GM12878 (cell line): ENCODE measurements around the gene JPT1. TPM values are rescaled to one million over a fixed set of nuclear protein-coding genes. Genes with fewer than 3 reads are reported as not detected.
"Not testable (repeated sequence)": the region's sequence is repeated elsewhere in the genome, so short reads cannot be mapped to it uniquely, and the experiment has no call there.

ENCODE experiments used
- ATAC-seq: fragments of 200-7000 bp; cut with Tn5 transposase; 3 replicates; pipeline ENCODE4 v1.9.1; 2020; ENCODE audit warnings: mild to moderate bottlenecking, moderate library complexity
- BruUV-seq: library from RNA; stranded (reverse); fragments of 400-500 nt; replicated peaks from 2 replicates; lab custom pipeline; 2021; lab: Mats Ljungman, UMichigan
- CTCF ChIA-PET: fragments of 300-600 bp; sonication (Branson Sonifier 250); formaldehyde crosslinking; extraction: SDS; loops from one replicate; lab custom pipeline; 2021; ENCODE audit warnings: inconsistent platforms; lab: Yijun Ruan, JAX
- POLR2A ChIA-PET: fragments of 350-600 bp; formaldehyde crosslinking; extraction: SDS; loops from one replicate; lab custom pipeline; 2021; ENCODE audit warnings: inconsistent platforms; lab: Charles Lee
- RAD21 ChIA-PET: fragments of 300-600 bp; sonication (Branson Sonifier 250); formaldehyde crosslinking; loops from one replicate; lab custom pipeline; 2023; ENCODE audit warnings: antibody characterized with exemption; ENCODE audit not compliant: unreplicated experiment; lab: Charles Lee
- SMC1A ChIA-PET: fragments of 300-600 bp; sonication (Branson Sonifier 250); formaldehyde crosslinking; loops from one replicate; lab custom pipeline; 2023; ENCODE audit not compliant: unreplicated experiment, uncharacterized antibody; lab: Charles Lee
- DNase-seq: peaks from one replicate; pipeline ENCODE4 v3.0.0-alpha.2; 2011; ENCODE audit warnings: low read depth, low spot score
- FAIRE-seq: peaks from 3 replicates; lab custom pipeline; 2011; peaks lifted over from hg19 to GRCh38; lab: Jason Lieb, UNC
- H2AFZ ChIP-seq: 2 replicates; pipeline ENCODE4 v1.6.0; 2011; ENCODE audit warnings: low read depth, low read length, control low read depth; ENCODE audit not compliant: control insufficient read depth
- H3K27ac ChIP-seq: 2 replicates; pipeline ENCODE4 v1.5.1; 2011; ENCODE audit warnings: control low read depth; ENCODE audit not compliant: control insufficient read depth, insufficient read depth
- H3K27me3 ChIP-seq, 2 experiments: replicated peaks in 1 of 2; 2 replicates each; pipeline versions ENCODE4 v1.6.0 to v1.6.1; 2011; ENCODE audit warnings: low read length in 1 of 2; ENCODE audit not compliant: control insufficient read depth in 2 of 2, insufficient read depth in 2 of 2
- H3K36me3 ChIP-seq, 2 experiments: 2 replicates each; pipeline ENCODE4 v1.5.1; 2011; ENCODE audit warnings: low read length in 1 of 2; ENCODE audit not compliant: control insufficient read depth in 2 of 2, insufficient read depth in 2 of 2
- H3K4me1 ChIP-seq: 2 replicates; pipeline ENCODE4 v1.6.1; 2011; ENCODE audit warnings: mild to moderate bottlenecking, low read length, moderate library complexity, mixed read lengths; ENCODE audit not compliant: control insufficient read depth, insufficient read depth
- H3K4me2 ChIP-seq: 2 replicates; pipeline ENCODE4 v1.6.0; 2011; ENCODE audit warnings: control low read depth; ENCODE audit not compliant: control insufficient read depth, insufficient read depth
- H3K4me3 ChIP-seq: fragments of 200-600 bp; sonication (generic); 2 replicates; pipeline ENCODE4 v1.5.1; 2016
- H3K79me2 ChIP-seq: 2 replicates; pipeline ENCODE4 v1.6.0; 2011; ENCODE audit warnings: low read length; ENCODE audit not compliant: control insufficient read depth, insufficient read depth
- H3K9ac ChIP-seq: 2 replicates; pipeline ENCODE4 v1.8.0; 2011; ENCODE audit warnings: low read length, control low read depth, mixed read lengths; ENCODE audit not compliant: control insufficient read depth, insufficient read depth
- H3K9me3 ChIP-seq: replicated peaks from 3 replicates; pipeline ENCODE4 v1.5.1; 2011; ENCODE audit warnings: mild to moderate bottlenecking, low read length; ENCODE audit not compliant: control insufficient read depth, insufficient read depth
- H4K20me1 ChIP-seq: 2 replicates; pipeline ENCODE4 v1.6.0; 2011; ENCODE audit not compliant: control insufficient read depth, insufficient read depth
- EZH2 ChIP-seq: IDR thresholded peaks from 2 replicates; pipeline ENCODE4 v1.6.1; 2012; ENCODE audit warnings: low read depth, mild to moderate bottlenecking, control low read depth, inconsistent platforms, low read length, borderline replicate concordance; ENCODE audit not compliant: control insufficient read depth
- HDGF ChIP-seq: fragments of 450-650 bp; IDR thresholded peaks from 2 replicates; pipeline ENCODE4 v1.6.1; 2016; ENCODE audit warnings: antibody characterized with exemption
- POLR2AphosphoS2 ChIP-seq: IDR thresholded peaks from 2 replicates; pipeline ENCODE4 v1.6.1; 2011; ENCODE audit warnings: low read depth, mild to moderate bottlenecking, low read length, improper control_type of control experiment, moderate library complexity
- SMC3 ChIP-seq: IDR thresholded peaks from 2 replicates; pipeline ENCODE4 v1.6.1; 2011; ENCODE audit warnings: low read length, improper control_type of control experiment, borderline replicate concordance
- ZNF24 ChIP-seq: fragments of 450-650 bp; IDR thresholded peaks from 2 replicates; pipeline ENCODE4 v1.6.1; 2017; ENCODE audit warnings: antibody characterized with exemption, mild to moderate bottlenecking
- ZNF592 ChIP-seq: fragments of 450-650 bp; IDR thresholded peaks from 2 replicates; pipeline ENCODE4 v1.6.1; 2017; ENCODE audit warnings: mild to moderate bottlenecking, moderate library complexity
- WGBS: methylation state at CpG from one replicate; pipeline ENCODE4 v1.1.6; 2016; ENCODE audit warnings: low lambda C conversion rate; ENCODE audit not compliant: insufficient replicate concordance, insufficient coverage; ENCODE audit errors: missing lambda C conversion rate; 5-methylcytosine and 5-hydroxymethylcytosine counted together
- in situ Hi-C: fragments of 300-500 bp; cut with MboI; formaldehyde crosslinking; loops from 9 replicates; pipeline ENCODE4 v1.14.3; 2018; ENCODE audit warnings: mixed read lengths
- intact Hi-C: fragments of 100-400 bp; cut with micrococcal nuclease; formaldehyde crosslinking; loops from one replicate; pipeline ENCODE4 v1.14.2; 2022; ENCODE audit not compliant: unreplicated experiment
- polyA plus RNA-seq, 11 experiments: library from polyadenylated mRNA; depleted of rRNA in 4 of 11; unstranded in 6 of 11; stranded (reverse) in 5 of 11; fragments of >200 nt; fragmentation: Nextera tagmentation in 4 of 11; fragmentation: Illumina TruSeq in 1 of 11; extraction: Ambion mirVana in 4 of 11; extraction: Trizol in 1 of 11; gene quantifications; 1 replicate in 1 of 11; 2 replicates in 10 of 11; pipeline versions ENCODE4 v1.2.1 to v1.2.3, GENCODE V29; 2011 to 2016; ENCODE audit warnings: inconsistent platforms in 2 of 11, missing spikeins in 2 of 11, low read depth in 1 of 11
- total RNA-seq, 4 experiments: library from RNA; depleted of rRNA in 3 of 4; stranded (reverse); fragments of >200 nt in 3 of 4; fragmentation: Illumina TruSeq in 1 of 4; extraction: Trizol in 1 of 4; gene quantifications; 2 replicates each; pipeline versions ENCODE4 v1.2.1 to v1.2.3, GENCODE V29; 2013 to 2021

The JPT1 gene
- total and polyA plus RNA-seq, 10 of the 15 experiments (the other 5 are each of a cell fraction or from before 2014, with no cell fraction given), result 79.7 to 651 (median 323) TPM

GRCh38 chr17:75138519-75138918 lies 15.8 kb downstream of the JPT1 start:
- no peaks in the 10 kb centered on the region for H3K27me3 ChIP-seq
- ChIA-PET CTCF (interaction anchor here (1.6 kb wide), 1 partner anchor 24 kb away, joined by 5 read pairs; no protein-coding TSS in a partner anchor), RAD21 (interaction anchor here (0.6 kb wide), 3 partner anchors 65 to 539 kb away, joined by 3 to 4 read pairs (median 3); no protein-coding TSS in a partner anchor)
- no peak overlapping the region for H3K27ac ChIP-seq
- TF ChIP-seq ZNF592 (no peak), ZNF24 (no peak), EZH2 (no peak), SMC3 (no peak), HDGF (no peak), POLR2AphosphoS2 (no peak)
- TF ChIP-seq, all 136 proteins: peak for 0
- no peak overlapping the region for H2AFZ ChIP-seq
- SMC1A ChIA-PET, result interaction anchor here (2.1 kb wide), 1 partner anchor 24 kb away, joined by 5 read pairs; no protein-coding TSS in a partner anchor
- DNase-seq (no peak), ATAC-seq (no peak), FAIRE-seq (no peak)
- peaks cover 9% of the 10 kb centered on the region; the same call in 1 of the 2 replicates for H3K4me1 ChIP-seq
- H4K20me1 ChIP-seq, result no peaks in the 10 kb centered on the region
- intact Hi-C loops, result no loop called here
- H3K4me3 ChIP-seq, result no peak overlapping the region
- in situ Hi-C loops, result no loop called here
- no peak overlapping the region for H3K9ac ChIP-seq
- WGBS, result 100% methylated on average over 5 of the region's 5 CpGs
- POLR2A ChIA-PET, result interaction anchor here (1.2 kb wide), 1 partner anchor 10 kb away, joined by 3 read pairs; no protein-coding TSS in a partner anchor
- no TSS peak for BruUV-seq
- H3K4me2 ChIP-seq, result no peak overlapping the region
- H3K9me3 ChIP-seq, result no peaks in the 10 kb centered on the region
- no peaks in the 10 kb centered on the region; the same call in 1 of the 2 replicates for H3K79me2 ChIP-seq
- peaks cover 3 to 16% of the 10 kb centered on the region in 2 experiments for H3K36me3 ChIP-seq

- intact Hi-C loops, H3K4me2 ChIP-seq, ATAC-seq, FAIRE-seq, DNase-seq, H3K79me2 ChIP-seq, in situ Hi-C loops, H3K4me1 ChIP-seq, H2AFZ ChIP-seq, H3K4me3 ChIP-seq, H3K27ac ChIP-seq, BruUV-seq, H3K27me3 ChIP-seq, H3K9ac ChIP-seq, H4K20me1 ChIP-seq, H3K9me3 ChIP-seq: not testable (repeated sequence)
- 95% methylated on average over 9 of the region's 9 CpGs for WGBS
- ChIA-PET CTCF (interaction anchor here (9.3 kb wide), 1 partner anchor 23 kb away, joined by 167 read pairs; no protein-coding TSS in a partner anchor), POLR2A (interaction anchor here (0.6 to 1.0 kb wide), 2 partner anchors 12 to 53 kb away, joined by 8 to 9 read pairs; no protein-coding TSS in a partner anchor), RAD21 (interaction anchor here (0.6 kb wide), 1 partner anchor 66 kb away, joined by 4 read pairs; no protein-coding TSS in a partner anchor), SMC1A (interaction anchor here (1.0 to 2.1 kb wide), 2 partner anchors 23 to 27 kb away, joined by 3 to 5 read pairs; no protein-coding TSS in a partner anchor)
- H3K36me3 ChIP-seq, result peaks cover 2 to 13% of the 10 kb centered on the region in 2 experiments
Observed at GRCh38 chr17:75137762-75138161, 16.6 kb downstream of the JPT1 start.
